Measurements from ENCODE around the gene TEX38.
"Not testable (repeated sequence)": the region's sequence is repeated elsewhere in the genome, so short reads cannot be mapped to it uniquely, and the experiment has no call there.

TEX38 gene

GRCh38 chr1:46654698-46655097, 17.0 kb upstream of the TEX38 start:
- not testable (repeated sequence) for DNase-seq (ENCODE audit: low read depth in 2 of 3, low spot score in 1 of 3)

- DNase-seq (ENCODE audit: low read depth in 2 of 3, low spot score in 1 of 3), result no peak
These were observed 15.8 kb upstream of the TEX38 start for GRCh38 chr1:46655848-46656247.

- DNase-seq (ENCODE audit: low read depth in 2 of 3, low spot score in 1 of 3), result no peak
These were observed 15.0 kb upstream of the TEX38 start for GRCh38 chr1:46656643-46657042.

- DNase-seq (ENCODE audit: low read depth in 2 of 3, low spot score in 1 of 3), result no peak
These were observed 13.9 kb upstream of the TEX38 start for GRCh38 chr1:46657775-46658174.

- DNase-seq (ENCODE audit: low read depth in 2 of 3, low spot score in 1 of 3), result no peak
These were observed 12.3 kb upstream of the TEX38 start for GRCh38 chr1:46659307-46659870.

GRCh38 chr1:46660116-46660515, 11.5 kb upstream of the TEX38 start:
- DNase-seq (ENCODE audit: low read depth in 2 of 3, low spot score in 1 of 3), result not testable (repeated sequence)

- DNase-seq (ENCODE audit: low read depth in 2 of 3, low spot score in 1 of 3), result not testable (repeated sequence)
These were observed 8.7 kb upstream of the TEX38 start for GRCh38 chr1:46662919-46663318.

GRCh38 chr1:46665983-46666382, 5.7 kb upstream of the TEX38 start:
- DNase-seq (ENCODE audit: low read depth in 2 of 3, low spot score in 1 of 3), result no peak

GRCh38 chr1:46667782-46668760, 3.6 kb upstream of the TEX38 start, which contains the start of gene ATPAF1:
ATPAF1 (minus strand) TSS chr1:46668364; CDS start chr1:46668322, 42 bp downstream.
- DNase-seq (ENCODE audit: low read depth in 2 of 3, low spot score in 1 of 3), result peak; percentile 35 to 63 (median 37)

GRCh38 chr1:46670134-46670533, 1.5 kb upstream of the TEX38 start:
- no peak for DNase-seq (ENCODE audit: low read depth in 2 of 3, low spot score in 1 of 3)

GRCh38 chr1:46672696-46673095, 1.0 kb downstream of the TEX38 start:
- no peak for DNase-seq (ENCODE audit: low read depth in 2 of 3, low spot score in 1 of 3)

- DNase-seq (ENCODE audit: low read depth in 2 of 3, low spot score in 1 of 3), result no peak
These were observed 2.1 kb downstream of the TEX38 start for GRCh38 chr1:46673749-46674182.

GRCh38 chr1:46675549-46676314, 4.1 kb downstream of the TEX38 start:
- no peak for DNase-seq (ENCODE audit: low read depth in 2 of 3, low spot score in 1 of 3)

GRCh38 chr1:46676531-46676930, 4.9 kb downstream of the TEX38 start:
- DNase-seq (ENCODE audit: low read depth in 2 of 3, low spot score in 1 of 3), result no peak

- DNase-seq (ENCODE audit: low read depth in 2 of 3, low spot score in 1 of 3), result no peak
These were observed 5.7 kb downstream of the TEX38 start for GRCh38 chr1:46677339-46677738.

GRCh38 chr1:46679789-46680573, 8.3 kb downstream of the TEX38 start:
- no peak for DNase-seq (ENCODE audit: low read depth in 2 of 3, low spot score in 1 of 3)

- DNase-seq (ENCODE audit: low read depth in 2 of 3, low spot score in 1 of 3), result no peak
These were observed 9.8 kb downstream of the TEX38 start for GRCh38 chr1:46681333-46682034.

GRCh38 chr1:46682064-46682463, 10.4 kb downstream of the TEX38 start:
- DNase-seq (ENCODE audit: low read depth in 2 of 3, low spot score in 1 of 3), result no peak

- no peak for DNase-seq (ENCODE audit: low read depth in 2 of 3, low spot score in 1 of 3)
These were observed 13.0 kb downstream of the TEX38 start for GRCh38 chr1:46684670-46685069.

- no peak for DNase-seq (ENCODE audit: low read depth in 2 of 3, low spot score in 1 of 3)
These were observed 14.6 kb downstream of the TEX38 start for GRCh38 chr1:46686255-46686654.

All from stimulated activated CD4-positive, alpha-beta T cell treated with anti-CD3 and anti-CD28 coated beads, Interleukin-12 subunit alpha, Interleukin-12 subunit beta, amount 100 ng/mL, for 48 hours (primary cell).